Small intestine (tissue), 7 donors: Measurements from ENCODE around the gene PHLDA1. TPM values are rescaled to one million over a fixed set of nuclear protein-coding genes. Genes with fewer than 3 reads are reported as not detected.

Experiments
- DNase-seq, 2 donors: peaks; one replicate each; pipeline versions ENCODE4 v3.0.0 to v3.0.0-alpha.2; 2013
- FAIRE-seq: peaks from 2 replicates; lab custom pipeline; 2012; peaks lifted over from hg19 to GRCh38; lab: Jason Lieb, UNC
- H3K27ac ChIP-seq, 3 donors: one replicate each; pipeline ENCODE4 v1.5.1; 2013; ENCODE audit warnings: low read length in 2 of 3, mild to moderate bottlenecking in 2 of 3, control low read depth in 1 of 3, inconsistent platforms in 1 of 3, low read depth in 1 of 3, moderate library complexity in 1 of 3
- H3K27me3 ChIP-seq, 3 donors: one replicate each; pipeline ENCODE4 v1.6.1; 2013; ENCODE audit warnings: low read length in 3 of 3, inconsistent platforms in 1 of 3; ENCODE audit not compliant: control insufficient read depth in 3 of 3, insufficient read depth in 3 of 3
- H3K36me3 ChIP-seq, 3 donors: one replicate each; pipeline ENCODE4 v1.6.1; 2013; ENCODE audit warnings: low read length in 3 of 3, inconsistent platforms in 1 of 3, low read depth in 1 of 3, mild to moderate bottlenecking in 1 of 3, moderate library complexity in 1 of 3; ENCODE audit not compliant: control insufficient read depth in 3 of 3, insufficient read depth in 2 of 3
- H3K4me1 ChIP-seq, 3 donors: one replicate each; pipeline ENCODE4 v1.6.1; 2013; ENCODE audit warnings: low read length in 2 of 3, inconsistent platforms in 1 of 3, low read depth in 1 of 3, mild to moderate bottlenecking in 1 of 3, moderate library complexity in 1 of 3; ENCODE audit not compliant: control insufficient read depth in 3 of 3, insufficient read depth in 2 of 3
- H3K4me3 ChIP-seq, 3 donors: one replicate each; pipeline ENCODE4 v1.5.1; 2013; ENCODE audit warnings: low read length in 3 of 3, control low read depth in 1 of 3, inconsistent platforms in 1 of 3, low read depth in 1 of 3, mild to moderate bottlenecking in 1 of 3, moderate library complexity in 1 of 3
- H3K9me3 ChIP-seq, 2 donors: one replicate each; pipeline ENCODE4 v1.6.1; 2013; ENCODE audit warnings: low read depth in 1 of 2, low read length in 1 of 2; ENCODE audit not compliant: control insufficient read depth in 2 of 2, insufficient read depth in 1 of 2
- WGBS, 3 donors: extraction: QIAGEN DNeasy Blood & Tissue Kit; methylation state at CpG; one replicate each; pipeline ENCODE4 v1.1.7; 2013; 5-methylcytosine and 5-hydroxymethylcytosine counted together
- polyA plus RNA-seq, 4 donors: library from polyadenylated mRNA; stranded (reverse) in 3 of 4; unstranded in 1 of 4; fragments of 200-250 nt in 3 of 4; fragments of 120-200 nt in 1 of 4; gene quantifications; one replicate each; pipeline versions ENCODE4 v1.2.1 to v1.2.3, GENCODE V29; 2013
- donor health status: healthy with polysubstance abuse.
- donor health status: control.
- donor health status: control.
- donor health status: Bipolar disorder and iron deficiency.
- donor health status: healthy.

The PHLDA1 gene
- polyA plus RNA-seq, 4 donors, result 0.22 to 10.7 (median 5.3) TPM

DNA sequence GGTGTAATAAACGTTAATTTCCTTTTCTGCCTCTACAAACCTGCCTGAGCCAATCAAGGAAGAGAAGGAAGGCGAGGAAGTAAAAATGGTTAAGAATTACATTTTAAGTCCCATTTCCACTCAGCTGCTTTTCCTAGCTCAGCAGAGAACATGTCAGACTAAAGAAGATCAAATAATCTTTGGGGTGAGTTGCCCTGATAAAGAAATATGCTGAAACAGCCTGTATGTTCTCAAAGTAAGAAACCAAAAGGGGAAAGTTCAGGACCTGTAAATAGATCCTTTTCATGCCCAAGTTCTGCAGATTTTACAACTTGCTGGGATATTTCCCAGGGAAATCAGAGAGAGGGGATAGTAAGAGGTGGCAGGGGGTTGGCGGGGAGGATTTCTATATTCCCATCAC, 55.5 kb downstream of the PHLDA1 start:
- Histone ChIP-seq H3K27ac (peak overlapping the region in 1 of 3 donors; percentile 27), H3K9me3 (no peaks in the 10 kb centered on the region), H3K4me3 (no peak overlapping the region), H3K36me3 (no peaks in the 10 kb centered on the region), H3K4me1 (peaks cover 2 to 35% (median 19%) of the 10 kb centered on the region in 3 donors), H3K27me3 (no peaks in the 10 kb centered on the region)
- WGBS, 3 donors, result 71 to 78% (median 73%) methylated on average over 3 of the region's 3 CpGs
- no peak for DNase-seq
- no peak for FAIRE-seq

DNA sequence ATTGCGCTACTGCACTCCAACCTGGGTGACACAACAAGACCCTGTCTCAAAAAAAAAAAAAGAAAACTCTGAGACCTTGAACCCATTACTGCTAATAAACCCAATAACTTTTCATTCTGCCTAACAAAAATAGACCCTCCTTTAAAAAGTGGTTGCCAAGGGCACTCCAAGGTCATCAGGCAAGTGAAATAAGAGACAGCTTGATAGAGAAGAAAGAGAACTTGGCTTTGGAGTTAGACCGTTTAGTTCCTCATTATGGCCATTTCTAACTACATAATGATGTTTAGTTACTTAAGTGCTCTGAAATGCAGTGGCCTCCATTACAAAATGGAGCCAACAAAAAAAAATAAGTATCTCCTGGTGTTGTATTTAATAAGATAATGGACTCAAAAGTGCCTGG, 55.9 kb downstream of the PHLDA1 start:
- no peak overlapping the region for H3K4me3 ChIP-seq
- H3K9me3 ChIP-seq, result no peaks in the 10 kb centered on the region
- WGBS, 3 donors, result 80 to 90% (median 89%) methylated on average over 2 of the region's 2 CpGs
- no peaks in the 10 kb centered on the region for H3K27me3 ChIP-seq
- FAIRE-seq (no peak), DNase-seq (no peak)
- peaks cover 2 to 35% (median 19%) of the 10 kb centered on the region in 3 donors for H3K4me1 ChIP-seq
- no peaks in the 10 kb centered on the region for H3K36me3 ChIP-seq
- H3K27ac ChIP-seq, result peak overlapping the region in 1 of 3 donors; percentile 27

Other genes with a start within 250 kb of the PHLDA1 start
- 100 to 1,000 TPM in 2 of 4 donors, 10 to 100 TPM in 2; 13.0 to 292 (median 123) TPM for gene NAP1L1, start 52.9 kb upstream of the PHLDA1 start, polyA plus RNA-seq